Stimulated activated CD4-positive, alpha-beta T cell treated with anti-CD3 and anti-CD28 coated beads, Interleukin-1b, Interleukin-23, amount 100 ng/mL, for 48 hours (primary cell): ENCODE measurements around the gene SLC25A6.
"Not testable (repeated sequence)": the region's sequence is repeated elsewhere in the genome, so short reads cannot be mapped to it uniquely, and the experiment has no call there.

Experiments
- DNase-seq: peaks from one replicate; pipeline ENCODE4 v3.0.0-alpha.2; 2020

SLC25A6 gene

GRCh38 chrX:1389181-1389992 lies 2.5 kb downstream of the SLC25A6 start:
- no peak for DNase-seq

GRCh38 chrX:1388651-1389050 lies 3.3 kb downstream of the SLC25A6 start:
- DNase-seq: no peak

GRCh38 chrX:1387141-1387776 lies 4.7 kb downstream of the SLC25A6 start:
- no peak for DNase-seq

GRCh38 chrX:1386338-1387127 lies 5.4 kb downstream of the SLC25A6 start:
- DNase-seq: no peak

GRCh38 chrX:1385253-1386223 lies 6.4 kb downstream of the SLC25A6 start:
- no peak for DNase-seq

- no peak for DNase-seq
Observed at GRCh38 chrX:1384658-1385252, 7.2 kb downstream of the SLC25A6 start.

- DNase-seq: no peak
Observed at GRCh38 chrX:1380672-1381233, 11.2 kb downstream of the SLC25A6 start.

- DNase-seq: no peak
Observed at GRCh38 chrX:1378306-1378759, 13.6 kb downstream of the SLC25A6 start.

GRCh38 chrX:1368385-1368698 lies 23.6 kb downstream of the SLC25A6 start:
- no peak for DNase-seq

GRCh38 chrX:1366363-1366762 lies 25.6 kb downstream of the SLC25A6 start:
- not testable (repeated sequence) for DNase-seq

- no peak for DNase-seq
Observed at GRCh38 chrX:1361910-1362309, 30.0 kb downstream of the SLC25A6 start.

- DNase-seq: no peak
Observed at GRCh38 chrX:1361275-1361674, 30.6 kb downstream of the SLC25A6 start.

GRCh38 chrX:1360171-1360570 lies 31.7 kb downstream of the SLC25A6 start:
- no peak for DNase-seq

GRCh38 chrX:1359477-1359873 lies 32.4 kb downstream of the SLC25A6 start:
- DNase-seq: no peak

GRCh38 chrX:1358793-1359476 lies 33.0 kb downstream of the SLC25A6 start:
- no peak for DNase-seq

GRCh38 chrX:1357993-1358392 lies 33.9 kb downstream of the SLC25A6 start:
- DNase-seq: no peak

GRCh38 chrX:1355131-1356046 lies 36.5 kb downstream of the SLC25A6 start:
- no peak for DNase-seq

GRCh38 chrX:1354036-1355019 lies 37.6 kb downstream of the SLC25A6 start:
- no peak for DNase-seq
